A673 (cell line): Measurements from ENCODE around the gene GALNT9.

Experiments used
- CTCF ChIP-seq: fragments of 300-800, 200-600 bp; sonication (generic); conservative IDR thresholded peaks from 2 replicates; pipeline ENCODE4 v1.5.1; 2017; ENCODE audit warnings: low read depth, mild to moderate bottlenecking, antibody characterized with exemption, low read length, moderate library complexity, mixed read lengths
- EZH2 ChIP-seq: fragments of 200-600 bp; sonication (generic); IDR thresholded peaks from 2 replicates; pipeline ENCODE4 v1.6.1; 2017; ENCODE audit warnings: borderline replicate concordance, low read depth, mild to moderate bottlenecking, mixed read lengths, antibody characterized with exemption, low read length; ENCODE audit not compliant: poor library complexity, severe bottlenecking

GRCh38 chr12:132273992-132274334 lies 55.4 kb downstream of the GALNT9 start:
- TF ChIP-seq CTCF (no peak), EZH2 (no peak)
